Non-pigmented ciliary epithelial cell (primary cell): ENCODE results near the gene UNC45A.
A peak's percentile ranks its signal among the peaks of the same experiment; 100 is the strongest.

Experiments
- DNase-seq: peaks from one replicate; pipeline ENCODE4 v3.0.0-alpha.2; 2010; ENCODE audit warnings: low read depth

The UNC45A gene

DNA sequence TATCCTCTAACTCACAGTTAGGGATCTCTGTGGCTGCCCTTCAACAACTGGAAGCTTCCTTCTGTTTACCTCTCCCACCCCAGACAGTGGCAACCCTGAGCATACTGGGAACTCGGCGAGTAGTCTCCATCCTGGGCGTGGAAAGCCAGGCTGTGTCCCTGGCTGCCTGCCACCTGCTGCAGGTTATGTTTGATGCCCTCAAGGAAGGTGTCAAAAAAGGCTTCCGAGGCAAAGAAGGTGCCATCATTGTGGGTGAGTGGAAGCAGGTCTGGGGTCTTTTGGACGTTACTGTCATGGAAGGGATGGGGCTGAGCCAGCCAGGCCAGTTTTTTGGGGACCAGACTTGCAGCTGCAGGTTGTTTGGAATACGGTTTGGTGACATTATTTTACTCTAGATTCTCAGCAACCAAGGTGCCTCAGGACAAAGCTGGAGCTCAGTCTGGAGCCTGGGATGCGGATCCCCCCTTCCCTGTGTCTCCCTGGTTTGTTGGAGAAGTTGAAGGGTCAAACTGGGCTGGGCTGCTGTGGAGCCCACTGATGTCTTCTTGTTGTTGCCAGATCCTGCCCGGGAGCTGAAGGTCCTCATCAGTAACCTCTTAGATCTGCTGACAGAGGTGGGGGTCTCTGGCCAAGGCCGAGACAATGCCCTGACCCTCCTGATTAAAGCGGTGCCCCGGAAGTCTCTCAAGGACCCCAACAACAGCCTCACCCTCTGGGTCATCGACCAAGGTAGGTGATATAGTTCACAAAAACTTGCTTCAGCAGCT lies 7.5 kb downstream of the UNC45A start:
- no peak for DNase-seq

- no peak for DNase-seq
These were observed 10.0 kb downstream of the UNC45A start for GRCh38 chr15:90945091-90945490.

GRCh38 chr15:90946538-90946937 lies 11.5 kb downstream of the UNC45A start:
- no peak for DNase-seq

DNA sequence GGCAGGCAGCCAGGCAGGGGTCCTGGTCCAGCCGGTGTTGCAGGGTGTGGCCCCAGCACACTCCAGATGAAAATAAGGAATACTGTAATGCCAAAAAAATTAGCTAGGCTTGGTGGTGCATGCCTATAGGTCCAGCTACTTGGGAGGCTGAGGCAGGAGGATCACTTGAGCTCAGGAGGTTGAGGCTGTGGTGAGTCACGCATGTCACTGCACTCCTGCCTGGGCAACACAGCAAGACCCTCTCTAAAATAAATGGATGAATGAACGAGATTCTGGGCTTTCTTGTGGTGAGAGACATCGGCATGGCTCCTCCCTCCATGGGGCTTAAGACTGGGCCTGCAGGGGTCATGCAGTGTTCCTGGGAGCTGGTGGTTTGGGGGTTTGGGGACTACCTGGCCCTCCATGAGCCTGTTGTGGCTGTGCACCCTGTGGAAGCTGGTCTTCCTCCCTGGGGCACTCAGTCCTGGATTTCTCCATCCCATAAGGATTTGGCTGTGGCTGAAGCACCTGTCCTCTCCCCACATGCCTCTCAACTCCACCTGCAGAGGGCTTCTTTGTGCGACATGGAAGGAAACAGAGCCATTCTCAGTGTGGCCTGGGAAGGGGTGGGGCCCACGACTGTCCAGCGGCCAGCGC lies 12.0 kb downstream of the UNC45A start:
- DNase-seq = no peak

- DNase-seq = no peak
These were observed 12.7 kb downstream of the UNC45A start for GRCh38 chr15:90947577-90948357.

DNA sequence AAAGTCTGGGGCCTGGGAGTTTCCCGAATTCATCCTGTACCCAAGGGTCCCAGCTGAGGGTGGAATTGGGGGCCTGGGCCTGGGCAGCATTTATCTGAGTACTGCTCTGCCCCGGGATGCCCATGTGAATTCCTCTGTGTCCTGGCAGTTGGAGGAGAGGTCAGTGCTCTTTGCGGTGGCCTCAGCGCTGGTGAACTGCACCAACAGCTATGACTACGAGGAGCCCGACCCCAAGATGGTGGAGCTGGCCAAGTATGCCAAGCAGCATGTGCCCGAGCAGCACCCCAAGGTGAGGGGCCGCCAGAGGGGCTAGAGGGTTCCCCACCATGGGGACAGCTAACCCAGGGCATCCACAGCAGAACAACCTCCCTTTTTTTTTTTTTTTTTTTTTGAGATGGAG lies 13.4 kb downstream of the UNC45A start:
- DNase-seq = no peak

- no peak for DNase-seq
These were observed 15.0 kb downstream of the UNC45A start for GRCh38 chr15:90949979-90950675.

DNA sequence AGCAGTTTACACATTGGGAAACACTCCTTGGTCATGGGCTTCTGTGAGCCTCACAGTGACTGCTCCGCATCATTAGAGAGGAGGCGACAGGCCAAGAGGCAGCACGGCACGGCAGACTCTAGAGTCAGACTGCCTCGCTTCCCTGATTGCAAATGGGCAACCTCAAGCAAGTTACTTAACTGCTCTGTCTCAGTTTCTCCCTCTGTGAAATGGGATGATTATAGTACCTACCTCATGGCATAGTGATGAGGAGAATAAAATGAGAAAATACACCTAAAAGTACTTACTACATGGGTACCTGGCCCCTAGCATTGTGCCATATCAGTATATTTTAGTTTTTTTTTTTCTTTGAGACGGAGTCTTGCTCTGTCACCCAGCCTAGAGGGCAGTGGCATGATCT lies 15.6 kb downstream of the UNC45A start:
- DNase-seq = no peak

- DNase-seq = no peak
These were observed 18.0 kb downstream of the UNC45A start for GRCh38 chr15:90952901-90953677.

GRCh38 chr15:90953947-90954711 lies 19.0 kb downstream of the UNC45A start:
- DNase-seq = no peak

DNA sequence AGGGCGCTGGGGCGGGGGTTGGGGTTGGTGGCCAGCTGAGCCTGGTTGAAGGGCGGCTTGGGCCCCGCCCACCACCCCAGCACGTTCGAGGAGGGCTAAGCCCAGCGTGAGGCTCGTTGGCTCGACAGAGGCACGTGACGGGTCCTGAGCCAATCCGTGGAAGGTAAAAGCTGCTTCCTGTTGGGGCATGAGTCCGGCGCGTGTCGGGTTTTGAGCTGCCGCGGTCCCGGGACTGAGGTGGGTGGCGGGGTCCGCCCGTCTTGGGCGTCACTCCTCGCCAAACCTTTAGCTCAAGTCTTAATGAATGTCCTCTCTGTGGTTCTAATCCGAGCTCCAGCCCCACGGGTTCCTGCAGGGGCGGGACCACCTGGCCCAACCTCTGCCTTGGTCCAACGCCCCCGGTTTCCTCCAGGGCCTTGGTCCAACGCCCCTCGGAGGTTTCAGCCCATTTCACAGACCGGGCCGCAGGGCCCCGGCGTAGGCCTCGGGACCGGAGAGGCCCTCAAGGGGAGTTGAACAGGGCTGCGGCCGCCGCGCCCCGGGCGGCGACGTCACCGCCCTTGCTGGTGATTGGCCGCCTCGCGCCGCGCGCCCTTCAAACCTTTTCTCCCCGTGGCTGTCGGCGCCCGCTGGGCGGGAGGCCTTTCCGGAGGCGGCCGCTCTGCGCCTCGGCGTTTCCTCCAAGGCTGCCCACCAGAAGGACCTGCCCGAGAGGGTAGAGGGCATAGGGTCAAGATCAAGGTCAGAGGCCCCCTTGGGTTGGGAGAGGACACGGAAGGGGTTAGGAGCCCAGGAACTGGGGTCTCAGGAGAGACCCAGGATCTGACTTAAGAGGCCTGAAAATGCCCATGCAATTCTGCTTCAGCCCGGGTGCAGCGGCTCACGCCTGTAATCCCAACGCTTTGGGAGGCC lies 19.9 kb downstream of the UNC45A start, which contains the start of gene RCCD1:
TSS of gene RCCD1 (plus strand) at position 173 of the 912 bp plus-strand sequence. CDS start 1,851 bp downstream, outside the sequence.
- peak; percentile 77 for DNase-seq

DNA sequence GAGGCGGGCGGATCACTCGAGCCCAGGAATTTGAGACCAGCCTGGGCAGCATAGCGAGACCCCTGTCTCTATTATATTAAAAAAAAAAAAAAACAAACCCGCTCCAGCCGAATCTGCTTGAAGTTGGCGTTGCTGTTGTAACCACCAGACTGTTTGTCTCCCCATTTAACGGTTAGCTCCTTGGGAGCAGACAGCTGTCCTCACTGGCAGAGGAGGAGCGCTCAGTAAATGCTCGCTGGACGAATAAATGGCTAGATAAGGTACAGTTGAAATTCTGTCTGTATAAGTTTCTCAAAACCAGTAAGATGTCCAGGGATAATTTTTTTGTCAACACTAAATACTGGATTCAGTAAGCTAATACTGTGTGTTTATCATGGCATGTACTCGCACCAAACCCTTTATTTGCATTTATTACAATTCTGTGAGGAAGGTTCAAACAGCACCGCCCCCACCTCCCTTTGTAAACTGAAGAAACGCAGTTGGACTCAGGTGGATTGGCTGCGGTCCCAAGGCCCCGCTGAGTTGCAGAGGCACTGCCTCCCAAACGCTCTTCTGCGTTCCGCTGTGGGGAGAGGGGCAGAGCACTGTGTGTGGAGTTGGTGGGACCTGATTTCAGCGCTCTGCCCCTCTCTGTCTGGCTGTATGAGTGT lies 20.7 kb downstream of the UNC45A start:
- no peak for DNase-seq

DNA sequence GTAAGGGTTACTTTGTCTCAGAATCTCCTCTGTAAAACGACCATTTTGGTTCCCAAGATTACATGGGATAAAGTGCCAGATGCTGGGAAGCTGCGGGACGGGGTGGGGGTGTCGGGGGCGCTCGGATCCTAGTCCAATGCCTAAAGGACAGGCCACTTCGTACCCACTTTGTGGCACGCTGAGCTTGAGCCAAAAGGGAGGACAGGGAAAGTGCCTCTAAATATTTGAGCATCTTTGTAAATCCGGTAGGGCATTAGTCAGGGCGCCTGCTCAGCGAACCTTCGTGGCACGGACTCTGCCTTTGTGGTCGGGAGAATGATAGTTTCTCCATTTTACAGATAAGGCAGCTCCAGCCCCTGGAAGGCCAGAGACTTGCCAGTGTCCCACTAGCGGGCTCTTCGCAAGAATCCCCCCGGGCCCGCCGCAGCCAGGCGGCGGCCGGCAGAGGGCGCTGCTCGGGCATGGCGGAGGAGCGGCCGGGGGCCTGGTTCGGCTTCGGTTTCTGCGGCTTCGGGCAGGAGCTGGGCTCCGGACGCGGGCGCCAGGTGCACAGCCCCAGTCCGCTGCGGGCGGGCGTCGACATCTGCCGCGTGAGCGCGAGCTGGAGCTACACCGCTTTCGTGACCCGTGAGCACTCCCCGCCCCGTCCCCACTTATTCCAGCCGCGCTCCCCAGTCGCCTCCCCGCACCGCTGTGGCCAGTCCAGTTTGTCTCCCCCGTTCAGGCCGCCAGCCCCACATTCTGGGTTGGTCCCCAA lies 21.4 kb downstream of the UNC45A start:
- DNase-seq = no peak

DNA sequence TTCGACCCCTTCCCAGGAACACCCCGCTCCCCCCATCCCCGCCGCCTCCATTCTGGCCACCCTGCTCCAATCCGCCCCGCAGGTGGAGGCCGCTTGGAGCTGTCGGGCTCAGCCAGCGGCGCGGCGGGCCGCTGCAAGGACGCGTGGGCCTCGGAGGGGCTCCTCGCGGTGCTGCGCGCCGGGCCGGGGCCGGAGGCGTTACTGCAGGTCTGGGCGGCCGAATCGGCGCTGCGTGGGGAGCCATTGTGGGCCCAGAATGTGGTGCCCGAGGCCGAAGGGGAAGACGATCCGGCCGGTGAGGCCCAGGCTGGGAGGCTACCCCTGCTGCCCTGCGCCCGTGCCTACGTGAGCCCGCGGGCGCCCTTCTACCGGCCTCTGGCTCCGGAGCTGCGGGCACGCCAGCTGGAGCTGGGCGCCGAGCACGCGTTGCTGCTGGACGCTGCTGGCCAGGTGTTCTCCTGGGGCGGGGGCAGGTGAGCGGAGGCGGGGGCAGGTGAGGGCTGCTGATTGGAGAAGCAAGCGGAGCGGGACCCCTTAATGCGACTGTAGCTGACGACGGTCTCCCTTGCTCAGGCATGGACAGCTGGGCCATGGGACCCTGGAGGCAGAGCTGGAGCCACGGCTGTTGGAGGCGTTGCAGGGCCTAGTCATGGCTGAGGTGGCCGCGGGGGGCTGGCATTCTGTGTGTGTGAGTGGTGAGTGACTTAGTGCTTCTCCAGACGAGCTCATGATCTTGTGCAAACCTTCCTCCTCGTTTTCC lies 22.1 kb downstream of the UNC45A start:
- no peak for DNase-seq

GRCh38 chr15:90957791-90958190 lies 22.7 kb downstream of the UNC45A start:
- no peak for DNase-seq

DNA sequence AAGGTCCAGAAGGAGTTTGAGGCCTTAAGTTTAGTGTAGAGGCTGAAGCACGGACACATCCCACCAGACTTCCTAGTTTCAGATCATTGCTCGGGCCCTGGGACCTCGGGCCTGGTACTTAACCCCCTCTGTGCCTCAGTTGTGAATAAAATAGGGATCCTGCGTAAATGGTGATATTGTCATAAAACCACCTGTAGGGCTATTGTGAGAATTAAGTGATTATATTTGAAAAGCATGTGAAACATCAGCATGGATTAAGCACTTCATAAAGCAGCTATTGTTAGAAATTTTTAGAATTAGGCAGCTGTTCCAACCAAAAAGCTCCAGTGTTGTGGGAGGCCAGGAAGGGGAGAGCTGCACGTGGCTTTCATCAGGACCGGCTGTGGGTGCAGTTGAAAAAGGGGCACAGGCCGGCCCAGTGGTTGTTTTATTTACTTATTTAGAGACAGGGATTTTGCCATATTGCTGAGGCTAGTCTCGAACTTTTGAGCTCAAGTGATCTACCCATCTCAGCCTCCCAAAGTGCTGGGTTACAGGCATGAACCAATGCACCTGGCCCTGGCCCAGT lies 24.0 kb downstream of the UNC45A start:
- DNase-seq = no peak

DNA sequence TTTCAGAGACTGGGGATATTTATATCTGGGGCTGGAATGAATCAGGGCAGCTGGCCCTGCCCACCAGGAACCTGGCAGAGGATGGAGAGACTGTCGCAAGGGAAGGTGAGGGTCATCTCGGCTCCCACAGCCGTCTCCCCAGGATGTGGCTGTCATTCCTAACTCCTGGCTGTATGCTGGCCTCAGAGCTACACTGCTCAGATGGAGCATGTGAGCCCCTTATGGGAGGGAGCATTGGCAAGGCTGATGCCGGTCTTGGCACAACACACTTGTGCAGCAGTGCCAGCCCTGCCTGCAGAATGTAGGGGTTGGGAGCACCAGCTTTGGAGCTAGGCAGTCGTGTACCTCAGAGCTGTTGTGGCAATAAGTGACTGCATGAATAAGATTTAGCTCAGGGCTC lies 24.8 kb downstream of the UNC45A start:
- no peak for DNase-seq
